Measurements from ENCODE around the gene CERS5.
"Not testable (repeated sequence)": the region's sequence is repeated elsewhere in the genome, so short reads cannot be mapped to it uniquely, and the experiment has no call there.

The CERS5 gene

DNA sequence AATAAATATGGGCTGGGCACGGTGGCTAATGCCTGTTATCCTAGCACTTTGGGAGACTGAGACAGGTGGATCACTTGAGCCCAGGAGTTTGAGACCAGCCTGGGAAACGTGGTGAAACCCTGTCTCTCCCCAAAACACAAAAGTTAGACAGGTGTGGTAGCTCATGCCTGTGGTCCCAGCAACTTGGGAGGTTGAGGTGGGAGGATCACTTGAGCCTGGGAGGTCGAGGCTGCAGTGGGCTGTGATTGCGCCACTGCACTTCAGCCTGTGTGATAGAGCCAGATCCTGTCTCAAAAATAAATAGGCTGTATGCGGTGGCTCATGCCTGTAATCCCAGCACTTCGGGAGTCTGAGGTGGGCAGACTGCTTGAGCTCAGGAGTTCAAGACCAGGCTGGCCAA is 19.2 kb downstream of the CERS5 start:
- intact Hi-C loops (cut with DNase I); DNase-seq: not testable (repeated sequence)

DNA sequence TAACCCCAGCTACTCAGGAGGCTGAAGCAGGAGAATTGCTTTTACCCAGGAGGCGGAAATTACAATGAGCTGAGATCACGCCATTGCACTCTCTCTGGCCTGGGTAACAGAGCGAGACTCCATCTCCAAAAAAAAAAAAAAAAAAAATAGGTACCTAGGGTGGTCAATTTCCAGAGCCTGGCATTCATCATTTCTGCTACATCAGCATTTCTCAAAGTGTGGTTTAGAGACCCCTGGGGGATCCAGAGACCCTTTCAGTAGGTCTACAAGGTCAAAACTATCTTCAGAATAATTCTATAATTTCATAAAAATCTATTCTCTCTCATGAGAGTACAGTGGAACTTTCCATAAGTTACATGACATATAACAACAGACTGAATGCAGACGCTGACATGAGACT is 19.9 kb downstream of the CERS5 start:
- DNase-seq: no peak
- intact Hi-C loops (cut with DNase I): no loop called here

DNA sequence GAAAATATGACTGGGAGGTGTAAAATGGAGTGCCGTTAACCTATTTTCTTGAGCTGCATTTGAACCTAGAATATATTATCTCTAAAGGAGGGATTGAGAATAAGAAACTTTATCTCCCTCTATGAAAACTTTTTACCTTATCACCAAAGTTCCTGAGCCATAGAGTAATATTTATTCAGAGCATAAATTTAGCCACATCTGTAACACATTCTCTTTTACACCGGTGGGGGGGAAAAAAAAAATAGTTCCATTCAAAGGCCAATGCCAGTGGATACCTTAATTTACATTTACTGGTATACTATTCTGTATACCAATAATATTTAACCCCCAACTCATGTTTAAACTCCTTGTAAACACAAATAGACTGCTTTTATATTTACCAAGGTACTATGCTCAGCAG is 21.7 kb downstream of the CERS5 start:
- no peak for DNase-seq
- intact Hi-C loops (cut with DNase I): no loop called here

DNA sequence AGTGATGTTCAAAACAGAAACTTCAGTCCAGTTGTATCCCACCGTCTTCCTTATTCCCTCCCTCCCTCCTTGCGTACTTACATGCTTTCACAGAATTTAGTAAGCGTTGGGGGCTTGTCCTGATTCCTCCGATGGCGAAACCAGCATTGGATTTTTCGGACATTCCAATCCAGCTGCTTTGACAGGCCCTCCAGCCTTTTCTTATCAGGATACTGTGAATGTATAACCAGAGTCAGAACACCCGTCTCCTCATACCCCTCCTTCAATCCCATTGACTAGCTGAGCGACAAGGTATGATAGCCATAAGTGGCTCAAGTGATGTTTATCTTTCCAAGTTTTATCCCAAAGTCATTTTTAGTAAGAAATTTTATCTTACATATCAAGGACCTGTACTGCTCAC is 24.2 kb downstream of the CERS5 start:
- intact Hi-C loops (cut with DNase I): no loop called here
- DNase-seq: no peak

DNA sequence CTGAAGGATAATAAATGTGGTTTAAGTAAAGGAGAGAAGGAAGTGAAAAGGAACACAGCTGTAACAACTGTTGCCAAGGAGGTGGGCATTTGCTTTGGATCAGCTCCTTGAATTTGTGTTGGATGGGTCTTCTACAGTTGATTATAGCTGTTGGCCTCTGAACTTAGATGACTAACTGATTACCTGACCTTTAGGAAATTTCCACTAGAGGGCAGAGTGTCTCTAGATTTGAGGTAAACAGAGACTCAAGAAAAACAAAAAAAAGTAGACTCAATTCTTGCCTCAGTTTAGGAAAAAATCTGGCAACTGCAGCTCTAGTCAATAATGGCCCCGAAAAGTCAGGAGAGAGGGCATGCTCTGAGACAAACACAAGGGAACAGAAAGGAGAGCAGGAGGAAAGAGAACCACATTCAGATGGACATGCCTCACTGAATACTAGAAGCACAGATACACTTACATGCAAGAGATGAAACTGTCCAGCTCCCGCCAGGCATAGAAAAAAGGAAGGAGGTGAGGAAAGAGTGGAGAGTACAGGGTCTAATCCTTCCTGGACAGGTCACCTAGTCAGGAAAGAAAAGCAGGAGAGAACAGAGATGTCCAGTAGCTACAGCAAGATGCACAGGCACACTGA is 34.5 kb downstream of the CERS5 start:
- DNase-seq: peak in 2 of 42 donors; percentile 23 to 43
- intact Hi-C loops (cut with DNase I): no loop called here

DNA sequence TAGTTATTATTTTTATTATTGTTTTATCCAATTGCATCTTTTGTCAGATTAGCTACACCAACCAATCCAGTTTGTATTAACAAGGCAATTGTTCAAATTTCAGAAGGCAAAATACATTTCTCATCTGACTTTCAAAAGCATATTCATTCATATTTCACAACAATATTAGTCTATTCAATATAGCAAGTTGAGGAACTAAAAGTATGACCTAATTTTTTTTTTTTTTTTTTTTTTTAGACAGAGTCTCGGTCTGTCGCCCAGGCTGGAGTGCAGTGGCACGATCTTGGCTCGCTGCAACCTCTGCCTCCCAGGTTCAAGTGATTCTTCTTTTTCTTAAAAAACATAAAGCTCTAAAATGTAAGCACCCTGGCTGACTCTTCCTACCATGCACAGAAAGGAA is 37.9 kb downstream of the CERS5 start:
- DNase-seq: peak in 1 of 42 donors; percentile 12
- intact Hi-C loops (cut with DNase I): no loop called here

DNA sequence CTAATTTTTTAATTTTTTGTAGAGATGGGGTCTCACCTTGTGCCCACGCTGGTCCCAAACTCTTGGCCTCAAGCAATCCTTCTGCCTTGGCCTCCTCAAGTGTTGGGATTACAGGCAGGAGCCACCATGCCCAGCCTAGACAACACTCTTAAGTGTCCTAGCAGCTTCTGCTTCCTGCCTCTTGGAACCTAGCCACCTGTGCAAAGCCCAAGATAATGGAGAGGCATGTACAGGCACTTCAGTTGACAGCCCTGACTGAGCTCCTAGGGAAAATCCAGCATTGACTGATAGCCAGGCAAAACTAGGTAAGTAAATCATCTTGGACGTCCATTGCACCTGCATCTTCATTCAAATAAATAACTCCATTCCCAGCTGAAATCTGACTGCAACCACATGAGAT is 39.6 kb downstream of the CERS5 start:
- DNase-seq: no peak
- intact Hi-C loops (cut with DNase I): no loop called here

DNA sequence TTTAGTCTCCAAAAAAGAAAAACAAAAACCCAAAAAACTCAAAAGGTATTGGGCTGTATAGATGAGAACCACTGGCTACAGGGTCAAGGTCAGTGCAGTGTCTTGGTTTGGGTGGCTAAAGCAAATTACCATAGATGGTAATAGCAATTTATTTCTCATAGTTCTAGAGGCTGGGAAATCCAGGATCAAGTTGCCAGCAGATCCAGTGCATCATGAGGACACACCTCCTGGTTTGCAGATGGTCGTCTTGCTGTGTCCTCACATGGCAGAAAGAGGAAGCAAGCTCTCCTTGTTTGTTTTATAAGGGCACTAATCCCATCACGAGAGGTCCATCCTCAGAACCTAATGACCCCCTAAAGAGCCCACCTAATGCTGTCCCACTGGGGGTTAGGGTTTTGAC is 44.0 kb downstream of the CERS5 start:
- intact Hi-C loops (cut with DNase I): no loop called here
- DNase-seq: no peak

DNA sequence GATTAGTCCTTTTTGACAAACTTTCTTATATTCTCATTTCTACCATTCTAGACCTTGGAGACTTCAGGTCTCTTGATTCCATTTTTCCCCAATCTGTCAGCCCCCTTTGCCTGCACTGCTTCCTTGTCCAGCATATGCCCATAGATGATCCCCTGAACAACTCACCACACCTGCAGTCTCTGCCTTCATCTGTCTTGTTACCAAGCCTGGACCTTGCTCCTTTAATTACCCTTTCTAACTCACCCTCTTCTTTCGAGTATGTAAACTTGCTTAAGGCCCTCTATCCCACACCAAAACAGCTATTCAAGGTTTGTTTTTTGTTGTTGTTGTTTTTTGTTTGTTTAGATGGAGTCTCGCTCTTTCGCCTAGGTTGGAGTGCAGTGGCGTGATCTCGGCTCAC is 45.5 kb downstream of the CERS5 start:
- intact Hi-C loops (cut with DNase I): no loop called here
- no peak for DNase-seq

DNA sequence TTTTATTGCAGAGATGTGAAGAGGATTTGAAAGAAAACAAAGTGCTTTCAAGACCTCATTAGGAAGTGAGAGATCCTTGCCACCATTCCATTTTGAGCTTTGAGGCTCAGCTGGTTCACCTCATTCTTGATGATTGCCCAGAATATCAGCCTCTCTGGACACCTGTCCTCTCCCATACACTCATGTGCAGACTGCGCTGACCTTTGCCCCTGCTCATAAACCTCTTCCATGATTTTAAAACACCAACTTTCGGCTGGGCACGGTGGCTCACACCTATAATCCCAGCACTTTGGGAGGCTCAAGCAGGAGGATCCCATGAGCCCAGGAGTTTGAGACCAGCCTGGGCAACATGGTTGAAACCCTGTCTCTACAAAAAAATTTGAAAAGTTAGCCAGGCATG is 46.2 kb downstream of the CERS5 start:
- DNase-seq: no peak
- intact Hi-C loops (cut with DNase I): no loop called here

DNA sequence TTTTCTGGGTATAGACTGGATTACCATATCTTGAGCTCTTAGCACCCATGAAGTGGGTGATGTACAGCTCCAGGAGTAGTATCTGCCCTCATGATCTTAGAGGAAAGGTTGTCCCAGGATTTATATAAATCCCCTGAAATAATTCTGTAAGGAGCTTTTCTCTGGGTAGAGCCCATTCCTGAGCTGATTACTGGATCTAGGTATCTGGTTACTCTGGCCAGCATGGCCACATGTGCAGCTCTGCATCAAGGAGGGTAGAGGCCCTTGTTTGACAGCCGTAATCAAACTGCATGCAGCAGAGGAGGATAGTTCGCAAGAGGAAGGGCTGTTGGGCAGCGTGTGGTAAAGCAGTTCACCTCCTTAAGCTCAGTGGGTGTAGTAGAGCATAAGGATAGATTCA is 46.6 kb downstream of the CERS5 start:
- intact Hi-C loops (cut with DNase I): no loop called here
- DNase-seq: peak in 1 of 42 donors; percentile 18

DNA sequence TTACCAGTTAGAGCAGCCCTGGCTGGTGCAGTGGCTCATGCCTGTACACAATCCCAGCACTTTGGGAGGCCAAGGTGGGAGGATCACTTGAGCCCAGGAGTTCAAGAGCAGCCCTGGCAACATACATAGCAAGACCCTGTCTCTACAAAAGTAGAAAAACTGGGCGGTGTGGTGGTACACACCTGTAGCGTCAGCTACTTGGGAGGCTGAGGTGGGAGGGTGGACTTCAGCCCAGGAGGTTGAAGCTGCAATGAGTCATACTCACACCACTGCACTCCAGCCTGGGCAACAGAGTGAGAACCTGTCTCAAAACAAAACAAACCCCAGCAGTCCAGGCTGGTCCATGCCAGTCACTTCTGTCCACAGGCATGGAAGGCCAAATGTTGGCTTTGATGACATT is 47.8 kb downstream of the CERS5 start:
- intact Hi-C loops (cut with DNase I): no loop called here
- DNase-seq: peak in 1 of 42 donors; percentile 23

DNA sequence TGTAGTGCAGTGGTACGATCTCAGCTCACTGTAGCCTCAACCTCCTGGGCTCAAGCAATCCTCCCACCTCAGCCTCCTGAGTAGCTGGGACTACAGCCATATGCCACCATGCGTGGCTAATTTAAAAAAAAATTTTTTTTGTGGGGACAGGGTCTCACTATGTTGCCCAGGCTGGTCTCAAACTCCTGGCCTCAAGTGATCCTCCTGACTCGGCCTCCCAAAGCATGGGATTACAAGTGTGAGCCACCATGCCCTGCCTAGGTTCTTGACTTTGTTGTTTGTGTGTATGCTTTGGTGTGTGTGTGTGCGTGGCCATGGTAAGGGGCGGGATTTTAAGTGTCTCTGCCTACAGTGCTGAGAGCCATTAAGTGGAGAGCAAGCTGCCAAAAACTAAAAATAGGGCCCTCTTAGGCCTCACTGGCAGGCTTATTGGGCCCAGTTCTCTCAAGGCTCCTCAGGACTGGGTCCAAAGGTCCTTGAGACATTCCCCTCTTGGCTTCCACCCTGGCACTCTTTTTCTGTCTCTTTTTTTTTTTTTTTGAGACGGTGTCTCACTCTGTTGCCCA is 50.0 kb downstream of the CERS5 start:
- intact Hi-C loops (cut with DNase I): no loop called here
- peak in 2 of 42 donors; percentile 2 to 11 for DNase-seq

DNA sequence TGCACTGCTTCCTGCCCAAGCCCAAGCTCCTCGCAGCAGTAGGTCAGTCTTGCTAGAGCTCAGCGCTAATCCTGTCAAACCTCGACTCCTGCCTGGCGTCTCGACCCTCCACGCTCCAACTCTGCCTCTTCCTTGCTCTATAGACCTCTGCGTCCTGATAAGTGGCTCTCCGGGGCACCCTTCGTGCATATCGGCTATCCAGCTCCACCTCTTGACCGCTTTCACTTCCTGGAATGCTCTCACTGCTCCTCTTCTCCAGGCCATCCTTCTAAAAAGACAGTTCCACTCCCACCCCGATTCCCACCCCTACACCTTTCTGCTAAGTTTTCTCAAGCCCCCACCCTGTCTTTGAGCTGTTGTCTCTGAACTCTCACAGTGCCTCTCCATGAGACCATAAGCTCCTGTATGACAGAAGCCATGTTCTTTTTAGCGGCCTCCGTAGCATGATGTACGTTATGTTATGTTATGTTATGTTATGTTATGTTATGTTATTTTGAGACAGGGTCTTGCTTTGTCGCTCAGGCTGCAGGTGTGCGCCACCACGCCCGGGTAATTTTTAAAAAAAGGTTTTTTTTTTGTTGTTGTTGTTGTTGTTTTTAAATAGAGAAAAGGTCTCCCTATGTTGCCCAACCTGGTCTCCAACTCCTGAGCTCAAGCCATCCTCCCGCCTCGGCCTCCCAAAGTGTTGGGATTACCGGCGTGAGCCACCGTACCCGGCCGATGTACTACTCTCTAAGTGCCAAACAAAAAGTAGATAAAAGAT is 54.5 kb downstream of the CERS5 start:
- intact Hi-C loops (cut with DNase I): loop anchor here (1.0 kb wide), 1 partner anchor 55 kb away; the partner anchor contains the start of gene CERS5

DNA sequence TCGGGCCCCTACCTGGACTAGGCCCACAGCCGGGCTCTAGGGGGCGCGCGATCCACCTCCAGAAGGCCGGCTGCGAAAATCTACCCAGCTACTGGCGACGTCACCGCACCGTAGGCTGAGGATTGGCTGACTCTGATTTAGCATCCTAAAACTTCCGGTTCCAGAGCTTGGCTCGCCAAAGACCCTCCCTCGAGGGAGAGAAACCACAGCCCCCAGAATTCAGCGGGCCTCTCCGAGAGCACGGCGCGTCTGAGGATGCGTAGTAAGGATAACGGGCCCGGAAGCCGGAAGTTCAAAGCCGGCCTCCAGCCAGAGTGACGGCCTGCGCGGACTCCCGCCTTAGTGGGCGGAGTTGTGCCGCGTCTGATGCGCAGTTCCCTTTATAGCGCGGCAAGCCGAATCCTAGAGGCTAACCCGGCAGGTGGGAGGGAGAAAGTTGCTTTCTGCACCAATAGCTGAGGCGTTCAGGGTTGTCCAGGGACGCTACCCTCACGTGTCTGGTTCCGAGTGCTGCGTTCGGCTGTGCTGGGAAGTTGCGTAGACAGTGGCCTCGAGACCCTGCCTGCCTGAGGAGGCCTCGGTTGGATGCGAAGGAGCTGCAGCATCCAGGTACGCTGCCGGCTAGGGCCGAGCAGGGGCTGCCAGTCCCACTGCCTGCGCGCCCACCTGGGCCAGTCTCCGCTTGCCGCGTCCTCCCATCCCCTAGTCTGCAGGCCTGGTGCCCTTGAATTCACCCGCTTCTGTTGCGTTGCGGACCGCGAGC is 55.3 kb downstream of the CERS5 start, which contains the start of gene COX14:
Gene COX14 (plus strand): TSS at position 544 of the 763 bp plus-strand sequence. CDS start 7,808 bp downstream, outside the sequence.
- peak; percentile 98 to 100 (median 99) for DNase-seq
- intact Hi-C loops (cut with DNase I): loop anchor here (1.0 kb wide), 1 partner anchor 55 kb away; the partner anchor contains the start of gene CERS5

More for the DNA sequence above, 54.5 kb downstream of the CERS5 start:
- DNase-seq: peak in 8 of 42 donors; percentile 28 to 56 (median 46)

DNA sequence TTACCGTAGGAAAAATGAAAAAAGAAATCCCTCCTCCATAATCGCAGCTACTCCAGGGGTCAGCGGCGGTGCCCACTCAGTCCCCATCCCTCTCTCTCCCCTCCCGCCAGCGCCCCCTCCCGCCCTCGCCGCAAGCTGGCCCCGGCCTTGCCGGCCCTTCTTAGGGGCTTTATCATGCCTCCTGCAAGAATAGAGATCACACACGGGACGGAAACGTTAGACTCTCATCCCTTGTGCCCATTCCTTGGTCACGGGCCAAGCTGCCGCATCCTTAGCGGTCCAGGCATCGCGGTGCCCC is 55.8 kb downstream of the CERS5 start:
- intact Hi-C loops (cut with DNase I): no loop called here
- DNase-seq: no peak

DNA sequence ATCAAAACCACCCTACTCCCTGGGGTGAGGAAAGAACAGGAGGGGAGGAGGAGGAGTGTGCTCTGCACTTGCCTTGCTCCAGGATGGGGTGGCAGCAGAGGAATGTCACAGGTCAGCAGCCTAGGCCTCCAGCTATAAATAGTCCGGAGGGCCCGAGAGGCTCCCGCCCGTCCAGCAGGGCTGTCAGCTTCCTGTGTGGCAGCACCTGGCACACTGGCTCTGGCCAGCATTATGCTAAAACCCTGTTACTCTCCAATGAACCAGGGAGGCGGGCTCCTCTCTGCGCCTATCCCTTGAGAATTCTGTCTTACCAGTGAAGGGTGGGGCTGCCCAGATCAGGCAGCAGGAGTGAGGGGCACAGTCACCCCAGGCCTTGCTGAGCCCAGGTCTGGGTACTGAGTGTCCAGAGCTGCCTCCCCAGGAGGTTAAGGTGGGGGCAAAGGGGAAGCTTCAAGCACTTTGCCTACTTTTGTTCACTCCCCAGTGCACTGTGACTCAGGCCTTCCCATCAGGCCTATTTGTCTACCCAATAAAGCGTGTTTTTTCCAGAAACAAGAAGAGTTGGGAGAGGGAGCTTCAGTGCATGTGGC is 56.3 kb downstream of the CERS5 start:
- peak in 16 of 42 donors; percentile 16 to 58 (median 31) for DNase-seq
- intact Hi-C loops (cut with DNase I): no loop called here

DNA sequence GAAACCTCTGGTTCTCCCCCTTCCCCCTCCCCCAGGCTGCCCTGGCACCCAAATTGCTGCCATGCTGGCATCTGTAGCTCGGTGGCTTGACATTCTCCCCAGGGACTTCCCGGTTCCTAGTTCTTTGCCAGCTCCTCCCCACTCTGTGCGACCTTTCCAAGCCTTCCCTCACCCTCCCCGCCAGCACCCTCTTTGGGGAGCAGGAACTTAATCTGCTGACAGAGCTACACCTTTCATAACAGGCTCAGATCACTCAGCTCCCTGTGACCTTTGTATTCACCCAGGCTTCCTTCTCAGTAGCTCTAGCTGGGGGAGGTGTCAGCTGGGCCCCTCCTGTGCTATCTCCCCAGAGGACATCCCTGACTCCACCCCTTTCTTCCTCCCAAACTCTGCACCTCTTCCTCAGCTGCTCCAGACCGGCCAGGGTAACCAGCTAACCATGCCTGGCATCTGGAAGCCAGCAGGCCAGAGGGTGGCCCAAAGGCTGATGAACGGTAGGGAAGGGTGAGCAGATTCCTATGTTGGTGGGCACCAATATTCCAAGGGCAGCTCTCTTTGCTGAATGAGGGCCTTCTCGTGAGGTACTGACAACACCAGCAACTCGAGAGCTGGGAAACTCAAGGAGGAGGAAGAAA is 56.9 kb downstream of the CERS5 start:
- intact Hi-C loops (cut with DNase I): no loop called here
- DNase-seq: peak in 2 of 42 donors; percentile 25 to 40

DNA sequence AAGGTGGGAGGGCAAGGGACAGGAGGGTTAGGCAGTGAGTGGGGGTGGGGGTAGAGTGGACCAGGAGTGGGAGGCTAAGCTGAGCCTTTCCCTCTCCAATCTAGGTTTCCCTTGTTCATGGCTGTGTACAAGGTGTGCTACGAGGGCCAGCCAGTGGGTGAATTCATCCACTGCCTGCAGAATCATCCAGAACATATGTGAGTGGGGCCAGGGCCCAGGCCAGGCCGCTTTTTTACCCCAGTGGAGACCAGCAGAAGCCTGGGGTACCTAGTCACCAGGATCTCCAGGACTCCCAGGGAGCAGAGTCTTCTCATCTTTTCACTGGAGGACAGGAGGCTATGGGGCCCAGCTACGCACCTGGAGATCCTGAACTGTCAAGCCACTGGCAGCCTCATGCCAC is 57.9 kb downstream of the CERS5 start:
- DNase-seq: no peak
- intact Hi-C loops (cut with DNase I): no loop called here

All from head of caudate nucleus (tissue), 42 donors.